ENCODE results near the gene FAXDC2. TPM values are rescaled to one million over a fixed set of nuclear protein-coding genes. Genes with fewer than 3 reads are reported as not detected.
A peak's percentile ranks its signal among the peaks of the same experiment; 100 is the strongest.

FAXDC2 gene
- total RNA-seq, 1 donor from 2014 or later = 3.6 TPM

GRCh38 chr5:154793599-154794524 lies 56.5 kb downstream of the FAXDC2 start:
- Histone ChIP-seq H3K4me3 (ENCODE audit: insufficient read depth, low read depth, low read length) (no peak overlapping the region), H2AFZ (ENCODE audit: low read depth, low read length) (no peak overlapping the region), H3K36me3 (ENCODE audit: insufficient read depth, low read length) (peaks cover 47% of the 10 kb centered on the region), H3K9me3 (ENCODE audit: insufficient read depth, low read depth, low read length) (no peaks in the 10 kb centered on the region), H3K4me2 (ENCODE audit: low read length) (peak overlapping the region; percentile 52), H3K27ac (ENCODE audit: low read depth, low read length) (peak overlapping the region; percentile 22), H4K20me1 (ENCODE audit: insufficient read depth, low read length) (peaks cover 82% of the 10 kb centered on the region), H3K9ac (ENCODE audit: low read length) (peak overlapping the region; percentile 3), H3K27me3 (ENCODE audit: insufficient read depth, low read length) (no peaks in the 10 kb centered on the region), H3K79me2 (ENCODE audit: insufficient read depth, low read length) (peaks cover 50% of the 10 kb centered on the region), H3K4me1 (ENCODE audit: insufficient read depth, low read length) (peaks cover 15% of the 10 kb centered on the region)
- peak; percentile 27 for DNase-seq (ENCODE audit: low read depth)
- peaks cover 13% of the 10 kb centered on the region for H3K4me1 Mint-ChIP-seq (ENCODE audit: low read depth, unreplicated experiment)
- H3K36me3 Mint-ChIP-seq (ENCODE audit: low read depth, unreplicated experiment) = peaks cover 29% of the 10 kb centered on the region
- no peak for FAIRE-seq
- H3K9me3 Mint-ChIP-seq (ENCODE audit: unreplicated experiment) = no peaks in the 10 kb centered on the region
- TF ChIP-seq EZH2 (IDR thresholded peaks at IDR 0.05; ENCODE audit: insufficient read depth, low read length) = no peak
- TF ChIP-seq, protein P1, sequence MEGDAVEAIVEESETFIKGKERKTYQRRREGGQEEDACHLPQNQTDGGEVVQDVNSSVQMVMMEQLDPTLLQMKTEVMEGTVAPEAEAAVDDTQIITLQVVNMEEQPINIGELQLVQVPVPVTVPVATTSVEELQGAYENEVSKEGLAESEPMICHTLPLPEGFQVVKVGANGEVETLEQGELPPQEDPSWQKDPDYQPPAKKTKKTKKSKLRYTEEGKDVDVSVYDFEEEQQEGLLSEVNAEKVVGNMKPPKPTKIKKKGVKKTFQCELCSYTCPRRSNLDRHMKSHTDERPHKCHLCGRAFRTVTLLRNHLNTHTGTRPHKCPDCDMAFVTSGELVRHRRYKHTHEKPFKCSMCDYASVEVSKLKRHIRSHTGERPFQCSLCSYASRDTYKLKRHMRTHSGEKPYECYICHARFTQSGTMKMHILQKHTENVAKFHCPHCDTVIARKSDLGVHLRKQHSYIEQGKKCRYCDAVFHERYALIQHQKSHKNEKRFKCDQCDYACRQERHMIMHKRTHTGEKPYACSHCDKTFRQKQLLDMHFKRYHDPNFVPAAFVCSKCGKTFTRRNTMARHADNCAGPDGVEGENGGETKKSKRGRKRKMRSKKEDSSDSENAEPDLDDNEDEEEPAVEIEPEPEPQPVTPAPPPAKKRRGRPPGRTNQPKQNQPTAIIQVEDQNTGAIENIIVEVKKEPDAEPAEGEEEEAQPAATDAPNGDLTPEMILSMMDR (IDR thresholded peaks at IDR 0.05; ENCODE audit: insufficient read depth, low read depth, low read length) = no peak
- H3K27ac Mint-ChIP-seq (ENCODE audit: unreplicated experiment) = peak overlapping the region; percentile 66
- no peak overlapping the region for H3K4me3 Mint-ChIP-seq (ENCODE audit: unreplicated experiment)
- no peaks in the 10 kb centered on the region for H3K27me3 Mint-ChIP-seq (ENCODE audit: low read depth, unreplicated experiment)

DNA sequence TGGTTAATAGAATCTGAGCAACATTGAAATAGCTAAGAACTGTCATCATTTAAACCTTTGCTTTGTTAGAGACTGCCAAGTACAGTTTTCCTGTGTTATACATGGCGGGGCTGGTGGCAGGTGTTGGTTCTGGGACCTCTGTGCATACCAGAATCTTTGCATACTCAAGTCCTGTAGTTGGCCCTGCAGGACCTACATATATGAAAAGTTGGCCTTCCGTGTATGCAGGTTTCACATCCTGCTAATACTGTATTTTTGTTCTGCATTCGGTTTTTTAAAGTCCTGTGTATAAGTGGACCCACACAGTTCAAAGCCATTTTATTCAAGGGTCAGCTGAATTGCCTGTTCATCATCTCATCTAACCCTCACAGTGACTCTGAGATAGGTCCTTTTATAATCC lies 58.9 kb downstream of the FAXDC2 start:
- peaks cover 27% of the 10 kb centered on the region for H3K36me3 Mint-ChIP-seq (ENCODE audit: low read depth, unreplicated experiment)
- H3K79me2 ChIP-seq (ENCODE audit: insufficient read depth, low read length) = peaks cover 65% of the 10 kb centered on the region

More for the DNA sequence above, 58.9 kb downstream of the FAXDC2 start:
- Histone ChIP-seq H4K20me1 (ENCODE audit: insufficient read depth, low read length) (peaks cover 90% of the 10 kb centered on the region), H3K36me3 (ENCODE audit: insufficient read depth, low read length) (peaks cover 37% of the 10 kb centered on the region), H2AFZ (ENCODE audit: low read depth, low read length) (no peak overlapping the region), H3K9me3 (ENCODE audit: insufficient read depth, low read depth, low read length) (no peaks in the 10 kb centered on the region), H3K4me1 (ENCODE audit: insufficient read depth, low read length) (peaks cover 22% of the 10 kb centered on the region), H3K4me3 (ENCODE audit: insufficient read depth, low read depth, low read length) (no peak overlapping the region), H3K27me3 (ENCODE audit: insufficient read depth, low read length) (no peaks in the 10 kb centered on the region), H3K9ac (ENCODE audit: low read length) (no peak overlapping the region), H3K4me2 (ENCODE audit: low read length) (no peak overlapping the region), H3K27ac (ENCODE audit: low read depth, low read length) (no peak overlapping the region)
- Mint-ChIP-seq H3K4me3 (ENCODE audit: unreplicated experiment) (no peak overlapping the region), H3K9me3 (ENCODE audit: unreplicated experiment) (no peaks in the 10 kb centered on the region), H3K27ac (ENCODE audit: unreplicated experiment) (no peak overlapping the region), H3K27me3 (ENCODE audit: low read depth, unreplicated experiment) (no peaks in the 10 kb centered on the region), H3K4me1 (ENCODE audit: low read depth, unreplicated experiment) (peaks cover 20% of the 10 kb centered on the region)
- TF ChIP-seq, protein P1 (IDR thresholded peaks at IDR 0.05; ENCODE audit: insufficient read depth, low read depth, low read length) = no peak
- no peak for TF ChIP-seq EZH2 (IDR thresholded peaks at IDR 0.05; ENCODE audit: insufficient read depth, low read length)
- DNase-seq (ENCODE audit: low read depth) (no peak), FAIRE-seq (no peak)
